WERI-Rb-1 (cell line): Measurements from ENCODE around the gene METTL16.

Source experiments
- DNase-seq: peaks from one replicate; pipeline ENCODE4 v3.0.0-alpha.2; 2020
- H3K27ac ChIP-seq: fragments of 250-450 bp; sonication (Bioruptor Pico); 2 replicates; pipeline ENCODE4 v1.5.1; 2020; ENCODE audit warnings: mild to moderate bottlenecking, moderate library complexity
- H3K27me3 ChIP-seq: fragments of 250-450 bp; sonication (Bioruptor Pico); 2 replicates; pipeline ENCODE4 v1.5.1; 2021; ENCODE audit warnings: mild to moderate bottlenecking, low read depth, moderate library complexity; ENCODE audit not compliant: insufficient read depth, severe bottlenecking
- H3K36me3 ChIP-seq: fragments of 250-450 bp; sonication (Bioruptor Pico); 2 replicates; pipeline ENCODE4 v1.5.1; 2020; ENCODE audit warnings: mild to moderate bottlenecking, moderate library complexity
- H3K4me3 ChIP-seq: 2 replicates; pipeline ENCODE4 v1.5.1; 2011; ENCODE audit warnings: low read depth, mild to moderate bottlenecking, control low read depth, low read length
- H3K9me3 ChIP-seq: fragments of 250-450 bp; sonication (Bioruptor Pico); 2 replicates; pipeline ENCODE4 v1.5.1; 2021; ENCODE audit warnings: mild to moderate bottlenecking, moderate library complexity; ENCODE audit not compliant: severe bottlenecking
- TF ChIP-seq, protein P1 (sequence below): IDR thresholded peaks from 2 replicates; pipeline ENCODE4 v1.5.1; 2011; ENCODE audit warnings: low read depth, mild to moderate bottlenecking, control low read depth, inconsistent platforms, low read length

The METTL16 gene

DNA sequence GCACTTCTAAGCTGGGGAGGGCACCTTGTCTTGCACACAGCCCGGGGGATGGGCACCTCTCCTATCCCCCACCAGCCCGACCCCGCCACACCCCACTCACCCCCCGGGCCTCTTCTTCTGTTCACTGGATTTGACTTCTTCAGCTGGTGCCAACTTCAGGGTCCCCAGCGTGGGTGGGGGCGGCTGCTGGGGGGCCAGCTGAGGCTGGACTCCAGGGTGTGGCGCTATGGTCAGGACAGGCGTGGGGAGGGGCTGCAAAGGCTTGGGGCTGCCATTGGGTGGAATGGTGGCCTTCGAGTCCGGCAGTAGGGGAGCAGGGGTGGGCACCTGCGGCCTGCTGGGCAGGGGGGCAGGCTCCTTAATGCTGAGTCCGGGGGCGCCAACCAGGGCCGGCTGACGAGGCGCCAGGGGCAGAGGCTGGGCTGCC is 116.9 kb downstream of the METTL16 start:
- Histone ChIP-seq H3K27ac (no peak overlapping the region), H3K27me3 (no peaks in the 10 kb centered on the region), H3K36me3 (peaks cover 10% of the 10 kb centered on the region), H3K4me3 (no peak overlapping the region), H3K9me3 (no peaks in the 10 kb centered on the region)
- DNase-seq: no peak
- TF ChIP-seq, protein P1, sequence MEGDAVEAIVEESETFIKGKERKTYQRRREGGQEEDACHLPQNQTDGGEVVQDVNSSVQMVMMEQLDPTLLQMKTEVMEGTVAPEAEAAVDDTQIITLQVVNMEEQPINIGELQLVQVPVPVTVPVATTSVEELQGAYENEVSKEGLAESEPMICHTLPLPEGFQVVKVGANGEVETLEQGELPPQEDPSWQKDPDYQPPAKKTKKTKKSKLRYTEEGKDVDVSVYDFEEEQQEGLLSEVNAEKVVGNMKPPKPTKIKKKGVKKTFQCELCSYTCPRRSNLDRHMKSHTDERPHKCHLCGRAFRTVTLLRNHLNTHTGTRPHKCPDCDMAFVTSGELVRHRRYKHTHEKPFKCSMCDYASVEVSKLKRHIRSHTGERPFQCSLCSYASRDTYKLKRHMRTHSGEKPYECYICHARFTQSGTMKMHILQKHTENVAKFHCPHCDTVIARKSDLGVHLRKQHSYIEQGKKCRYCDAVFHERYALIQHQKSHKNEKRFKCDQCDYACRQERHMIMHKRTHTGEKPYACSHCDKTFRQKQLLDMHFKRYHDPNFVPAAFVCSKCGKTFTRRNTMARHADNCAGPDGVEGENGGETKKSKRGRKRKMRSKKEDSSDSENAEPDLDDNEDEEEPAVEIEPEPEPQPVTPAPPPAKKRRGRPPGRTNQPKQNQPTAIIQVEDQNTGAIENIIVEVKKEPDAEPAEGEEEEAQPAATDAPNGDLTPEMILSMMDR: no peak

DNA sequence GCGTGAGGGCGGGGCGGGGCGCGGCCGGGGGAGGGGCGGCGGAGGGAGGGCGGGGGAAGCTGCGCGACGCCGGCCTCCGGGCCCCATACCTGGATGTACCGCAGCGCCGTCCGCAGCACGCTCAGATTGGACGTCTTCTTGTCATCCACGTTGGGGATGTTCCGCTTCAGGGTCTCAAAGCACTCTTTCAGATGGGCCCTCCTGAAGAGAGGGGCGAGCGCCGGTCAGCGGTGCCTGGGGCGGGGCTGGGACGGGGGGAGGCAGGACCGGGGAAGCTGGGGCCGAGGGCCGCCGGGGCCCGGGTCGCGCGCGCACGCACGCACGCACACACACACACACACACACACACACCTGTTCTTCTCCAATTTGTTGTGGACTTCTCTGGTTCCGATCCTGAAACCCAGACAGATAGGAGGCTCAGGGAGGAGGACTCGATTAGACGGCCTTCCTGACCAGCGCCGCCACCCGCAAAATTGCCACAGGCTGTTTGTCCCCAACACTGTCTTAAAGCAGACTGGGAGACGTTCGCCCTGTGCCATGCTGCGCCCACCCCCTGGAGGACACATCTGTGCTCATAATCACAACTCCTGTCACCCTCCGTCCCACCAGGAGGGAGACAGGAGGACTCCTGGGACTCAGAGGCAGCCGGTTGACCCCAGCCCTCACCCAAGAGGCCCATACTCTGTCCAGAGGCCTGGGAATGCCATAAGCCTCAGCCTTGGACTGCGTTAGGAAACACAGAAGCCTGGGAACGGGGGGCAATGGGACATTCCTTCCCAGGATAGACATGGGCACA is 117.5 kb downstream of the METTL16 start:
- no peak for DNase-seq
- TF ChIP-seq, protein P1: no peak
- no peaks in the 10 kb centered on the region for H3K27me3 ChIP-seq
- peak overlapping the region; percentile 62 for H3K27ac ChIP-seq
- peak overlapping the region; percentile 30 for H3K4me3 ChIP-seq
- no peaks in the 10 kb centered on the region for H3K9me3 ChIP-seq
- H3K36me3 ChIP-seq: peaks cover 10% of the 10 kb centered on the region

DNA sequence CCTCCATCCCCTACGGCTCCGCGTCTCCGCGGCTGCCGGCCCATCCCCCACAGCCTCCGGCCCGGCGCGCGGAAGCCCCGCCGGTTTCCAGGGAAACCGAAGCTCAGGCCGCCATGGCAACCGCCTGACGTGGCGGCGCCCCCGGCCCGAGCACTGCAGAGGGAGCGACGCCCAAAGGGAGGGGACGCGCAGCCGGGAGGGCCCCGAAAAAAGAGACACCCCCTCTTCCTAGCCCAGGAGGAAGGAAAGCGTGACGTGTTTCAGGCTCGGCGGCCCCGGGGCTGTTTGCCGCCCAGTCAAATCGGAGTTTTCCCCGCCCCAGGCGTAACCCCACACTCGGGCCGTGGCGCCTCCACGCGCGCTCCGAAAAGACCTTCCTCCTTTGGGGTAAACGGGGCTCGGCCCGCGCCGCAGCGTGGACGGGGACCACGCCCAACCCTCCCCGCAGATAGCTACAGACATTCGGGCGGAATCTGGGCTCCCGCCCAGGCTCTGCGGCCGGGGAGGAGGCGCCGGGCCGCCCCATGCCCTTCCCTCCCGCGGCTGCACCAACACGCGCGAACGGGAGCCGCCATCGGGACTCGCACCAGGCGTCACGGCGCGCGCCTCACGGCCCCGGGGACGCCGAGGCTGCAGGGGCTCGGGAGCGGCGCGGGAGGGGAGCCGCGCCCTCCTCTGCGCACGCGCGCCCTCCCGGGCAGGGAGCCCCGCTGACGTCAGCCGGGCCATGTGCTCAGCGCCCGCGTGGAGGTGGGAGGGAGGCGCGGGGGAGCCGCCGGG is 118.3 kb downstream of the METTL16 start:
- peak; percentile 88 for DNase-seq
- no peaks in the 10 kb centered on the region for H3K9me3 ChIP-seq
- peak overlapping the region; percentile 73 for H3K4me3 ChIP-seq
- TF ChIP-seq, protein P1: no peak
- no peaks in the 10 kb centered on the region for H3K27me3 ChIP-seq
- H3K27ac ChIP-seq: peak overlapping the region; percentile 95
- peaks cover 10% of the 10 kb centered on the region for H3K36me3 ChIP-seq

DNA sequence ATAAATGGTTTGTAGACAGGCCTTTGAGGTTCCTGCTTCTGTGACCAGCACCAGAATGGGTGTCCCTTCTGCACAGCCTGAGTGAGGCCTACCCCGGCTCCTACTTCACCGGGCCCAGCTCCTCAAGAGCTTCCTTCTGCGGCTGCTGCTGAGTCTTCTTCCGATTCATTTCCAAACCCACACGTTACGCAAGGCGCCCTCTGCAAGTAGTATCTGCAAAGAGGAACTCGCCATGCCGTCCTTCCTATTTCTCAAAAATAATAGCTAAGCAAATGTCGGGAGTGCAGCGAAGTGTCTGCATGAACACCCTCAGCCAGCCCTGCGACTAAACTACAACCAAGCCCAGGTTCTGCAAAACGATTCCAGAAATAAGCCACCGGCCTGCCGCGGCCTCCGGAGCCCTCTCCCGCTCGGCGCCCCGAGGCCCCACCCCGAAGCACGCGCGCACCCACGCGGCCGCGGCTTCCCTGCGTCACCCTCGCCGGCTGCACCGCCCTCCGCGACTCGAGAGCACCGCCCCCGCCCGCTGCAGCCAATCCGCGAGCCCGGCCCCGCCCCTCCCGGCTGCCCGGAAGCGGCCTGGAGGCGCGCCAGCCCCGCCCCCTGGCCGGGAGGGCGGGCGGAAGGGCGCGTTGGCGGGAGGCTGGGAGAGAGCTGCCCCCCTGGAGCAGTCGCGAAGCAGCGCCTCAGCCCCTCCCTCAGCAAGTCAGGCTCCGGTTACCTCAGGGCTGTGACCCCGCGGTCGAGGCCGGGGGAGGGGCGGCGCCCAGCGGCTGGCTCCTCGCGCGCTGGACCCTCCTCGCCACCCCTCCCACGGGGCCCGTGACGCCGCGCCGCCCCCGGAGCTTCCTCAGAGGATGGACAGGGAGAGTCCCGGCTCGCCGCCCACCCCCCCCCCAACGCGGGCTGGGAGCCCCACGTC is 119.2 kb downstream of the METTL16 start:
- Histone ChIP-seq H3K27me3 (no peaks in the 10 kb centered on the region), H3K27ac (peak overlapping the region; percentile 95), H3K36me3 (peaks cover 11% of the 10 kb centered on the region), H3K4me3 (peak overlapping the region; percentile 73), H3K9me3 (no peaks in the 10 kb centered on the region)
- DNase-seq: peak; percentile 95
- TF ChIP-seq, protein P1: no peak

DNA sequence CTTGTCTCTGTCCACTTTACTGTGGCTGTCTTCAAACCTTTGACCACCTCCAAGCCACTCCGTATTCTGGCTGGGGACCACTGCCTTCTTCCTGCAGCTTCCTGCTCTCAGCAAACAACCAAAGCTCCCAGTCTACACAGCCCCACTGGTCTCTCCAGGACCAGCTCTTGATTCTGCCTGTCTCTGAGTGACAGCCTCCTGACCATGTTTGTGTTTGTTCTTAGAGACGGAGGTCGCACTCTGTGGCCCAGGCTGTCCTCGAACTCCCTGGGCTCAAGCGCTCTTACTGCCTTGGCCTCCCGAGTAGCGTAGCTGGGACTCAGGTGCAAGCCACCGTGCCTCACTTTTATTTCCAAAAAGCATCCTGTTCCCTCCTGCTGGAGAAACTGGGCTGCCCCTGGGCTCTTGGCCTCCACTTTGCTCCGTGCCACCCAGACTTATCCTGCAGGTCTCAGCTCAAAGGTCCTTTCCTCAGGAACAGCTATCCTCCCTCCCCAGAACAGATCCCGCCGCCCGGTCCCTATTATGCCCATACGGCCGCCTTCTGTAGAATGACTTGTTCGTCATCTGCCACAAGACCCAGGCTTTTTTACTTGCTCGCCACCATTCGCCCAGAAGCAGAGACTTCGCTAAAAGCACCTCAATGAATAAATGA is 120.0 kb downstream of the METTL16 start:
- Histone ChIP-seq H3K9me3 (no peaks in the 10 kb centered on the region), H3K27ac (peak overlapping the region; percentile 81), H3K36me3 (peaks cover 17% of the 10 kb centered on the region), H3K27me3 (no peaks in the 10 kb centered on the region), H3K4me3 (peak overlapping the region; percentile 47)
- no peak for DNase-seq
- TF ChIP-seq, protein P1: no peak
